GM19467 (cell line): Measurements from ENCODE around the gene CCR9.

Experiments
- ATAC-seq: cut with Tn5 transposase; IDR thresholded peaks from one replicate; pipeline ENCODE4 v1.9.1; 2021; ENCODE audit warnings: mild to moderate bottlenecking, moderate library complexity; ENCODE audit not compliant: unreplicated experiment

CCR9 gene

DNA sequence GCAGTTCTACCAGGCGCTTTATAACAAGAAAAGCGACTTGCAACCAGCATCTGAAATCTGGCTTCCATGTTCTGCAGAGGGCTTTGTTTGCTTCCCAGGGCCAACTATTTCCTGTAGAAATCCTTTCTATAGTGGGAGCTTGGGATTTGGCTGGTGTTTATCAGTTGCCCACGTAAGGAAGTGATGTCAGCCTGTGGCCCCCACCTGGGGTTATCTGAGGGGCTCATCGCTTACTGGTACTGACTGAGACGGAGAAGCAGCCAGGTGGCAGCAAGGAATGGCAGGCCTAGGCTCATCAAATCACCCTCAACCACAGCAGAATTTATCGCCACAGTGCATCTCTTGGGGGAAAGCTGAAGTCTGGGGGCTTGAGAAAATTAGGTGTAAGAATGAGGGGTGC lies 14.6 kb upstream of the CCR9 start:
- ATAC-seq: no peak

- ATAC-seq: no peak
Observed at GRCh38 chr3:45872569-45872968, 13.8 kb upstream of the CCR9 start.

DNA sequence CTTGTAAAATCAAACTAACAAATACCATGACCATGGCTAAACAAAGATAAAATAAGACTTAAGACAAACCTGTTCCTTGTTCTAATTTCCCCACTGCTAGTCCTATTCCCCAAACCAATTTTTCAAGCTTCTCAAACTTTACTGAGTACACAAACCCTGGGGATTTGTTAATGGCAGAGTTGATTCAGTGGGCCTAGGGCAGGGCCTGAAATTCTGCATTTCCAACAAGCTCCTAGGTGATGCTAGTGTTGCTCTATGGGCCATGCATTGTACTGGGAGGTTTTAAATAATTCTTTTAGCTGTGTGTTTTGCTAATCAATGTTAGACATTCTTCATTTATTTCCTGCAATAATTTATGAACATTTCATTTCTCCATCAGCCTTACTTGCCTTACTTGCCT lies 13.3 kb upstream of the CCR9 start:
- ATAC-seq: no peak

- no peak for ATAC-seq
Observed at GRCh38 chr3:45873638-45874037, 12.7 kb upstream of the CCR9 start.

DNA sequence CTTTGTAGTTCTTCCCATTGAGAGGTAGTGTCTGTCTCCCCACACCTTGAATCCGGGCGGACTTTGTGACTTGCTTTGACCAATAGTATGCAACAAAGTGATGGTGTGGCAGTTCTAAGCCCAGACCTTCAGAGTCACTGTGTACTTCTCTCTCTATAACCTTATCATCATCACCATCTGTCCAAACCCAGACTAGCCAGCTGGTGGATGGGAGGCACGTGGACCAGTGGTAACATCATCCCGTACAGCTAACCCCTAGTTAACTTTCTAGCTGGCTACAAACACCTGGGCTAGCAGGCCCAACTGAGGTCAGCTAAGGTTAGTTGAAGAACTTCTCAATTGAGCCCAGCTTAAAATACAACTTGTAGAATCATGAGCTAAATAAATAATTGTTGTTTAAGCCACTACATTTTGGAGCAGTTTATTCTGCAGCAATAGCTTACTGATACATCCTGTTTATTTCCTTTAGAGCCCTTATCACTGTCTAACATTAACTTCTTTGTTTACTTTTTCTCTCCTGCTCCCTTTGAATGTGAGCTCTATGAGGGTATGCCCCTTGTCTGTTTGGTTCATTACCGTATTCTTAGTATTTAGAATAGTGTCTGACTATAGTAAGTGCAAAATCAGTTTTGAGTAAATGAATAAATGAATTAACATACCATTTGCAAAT lies 11.5 kb upstream of the CCR9 start:
- no peak for ATAC-seq

- no peak for ATAC-seq
Observed at GRCh38 chr3:45878124-45878523, 8.2 kb upstream of the CCR9 start.

GRCh38 chr3:45880725-45881077 lies 5.6 kb upstream of the CCR9 start:
- ATAC-seq: no peak

GRCh38 chr3:45881078-45882022 lies 5.0 kb upstream of the CCR9 start:
- ATAC-seq: no peak

DNA sequence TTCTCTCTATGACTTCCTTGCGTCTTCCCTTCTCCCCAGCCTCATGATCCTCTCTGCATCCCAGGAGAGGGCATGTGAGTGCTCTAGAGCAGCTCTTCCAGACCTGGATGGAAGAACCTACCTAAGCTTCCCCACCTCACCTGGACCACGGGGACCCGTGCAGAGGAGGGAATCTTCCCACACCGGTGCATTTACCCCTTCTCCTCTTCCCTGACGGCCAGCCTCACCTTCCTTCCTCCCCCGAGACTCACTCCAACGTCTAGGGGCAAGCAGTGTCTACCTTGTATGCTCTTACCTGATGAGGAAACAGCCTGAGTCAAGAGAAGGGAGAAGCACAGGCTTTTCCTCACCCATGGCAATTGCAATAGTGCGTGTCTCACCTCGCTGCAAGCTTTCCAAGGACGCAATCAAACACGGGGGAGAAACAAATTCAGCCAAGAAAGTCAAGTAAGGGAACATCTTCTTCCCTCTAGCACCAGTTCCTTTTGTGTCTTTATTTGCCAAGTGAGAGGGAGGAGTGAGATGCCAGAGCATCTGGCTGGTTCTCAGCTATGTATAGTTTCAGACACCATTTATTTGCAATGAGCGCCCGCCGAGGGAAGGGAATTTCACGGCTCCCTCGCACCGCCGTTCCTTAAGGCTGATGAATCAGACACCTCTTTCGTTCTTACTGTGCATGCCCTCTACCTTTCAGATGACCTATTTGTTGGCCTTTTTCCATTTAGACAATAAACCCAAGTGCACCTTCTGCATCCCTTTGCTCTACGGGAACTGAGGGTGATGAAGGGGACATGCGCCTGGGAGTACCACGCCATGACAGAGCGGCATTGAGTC lies 1.8 kb upstream of the CCR9 start:
- no peak for ATAC-seq

DNA sequence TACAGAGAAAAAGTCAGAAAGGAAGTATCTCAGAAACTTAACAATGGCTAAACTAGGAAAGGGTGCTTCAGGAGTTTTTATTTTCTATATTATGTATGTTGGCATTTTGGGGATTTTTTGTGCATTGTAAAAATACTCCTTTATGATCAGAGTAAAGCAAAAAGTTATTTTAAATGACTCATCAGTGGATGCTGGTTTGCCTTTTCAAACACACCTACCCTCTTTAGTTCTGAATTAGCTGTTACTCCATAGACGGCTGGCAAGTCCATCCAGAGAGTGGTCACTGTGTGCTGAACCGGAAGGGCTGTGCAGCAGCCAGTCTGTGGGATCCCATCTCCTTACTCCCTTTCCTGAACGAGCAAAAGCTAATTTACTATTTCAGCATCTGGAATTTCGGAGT lies 942 bp downstream of the CCR9 start:
- no peak for ATAC-seq

- ATAC-seq: no peak
Observed at GRCh38 chr3:45887759-45888511, 1.6 kb downstream of the CCR9 start.

DNA sequence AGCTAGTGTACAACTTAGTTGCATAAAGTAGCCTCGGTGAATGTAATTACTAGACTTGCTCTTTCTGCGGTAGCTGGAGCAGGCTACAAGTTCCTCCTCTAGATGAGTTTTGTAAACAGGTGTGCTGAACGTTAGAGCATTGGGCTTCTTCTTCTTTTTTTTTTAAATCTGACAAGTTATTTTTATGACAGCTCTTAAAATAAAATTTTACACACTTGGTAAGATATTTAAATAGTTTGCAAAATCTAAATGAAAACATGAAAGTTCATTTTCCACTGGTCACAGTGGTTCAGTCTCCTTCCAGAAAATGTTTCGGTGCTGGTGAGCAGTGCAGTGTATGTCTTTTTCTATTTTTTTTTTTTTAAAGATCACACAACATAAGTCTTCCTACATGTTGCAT lies 3.0 kb downstream of the CCR9 start:
- ATAC-seq: no peak

DNA sequence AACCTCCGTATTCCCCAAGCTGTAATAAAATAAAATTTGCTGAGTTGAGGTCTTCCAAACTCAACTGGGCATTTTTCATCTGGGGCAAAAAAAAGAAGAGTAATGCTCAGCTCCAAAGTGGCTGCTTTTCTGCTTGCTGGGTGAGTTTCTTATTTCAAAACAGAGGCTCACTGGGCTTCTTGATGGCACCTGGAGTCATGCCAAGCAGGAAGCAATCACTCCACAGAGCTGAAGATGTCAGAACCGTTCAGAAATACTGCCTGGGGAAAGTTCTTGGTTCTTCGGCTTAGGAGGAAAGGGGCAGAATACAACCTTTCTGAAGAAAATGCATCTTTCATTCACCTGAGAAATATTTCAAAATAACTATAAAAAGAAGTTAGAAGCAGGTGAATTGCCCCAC lies 4.1 kb downstream of the CCR9 start:
- no peak for ATAC-seq

DNA sequence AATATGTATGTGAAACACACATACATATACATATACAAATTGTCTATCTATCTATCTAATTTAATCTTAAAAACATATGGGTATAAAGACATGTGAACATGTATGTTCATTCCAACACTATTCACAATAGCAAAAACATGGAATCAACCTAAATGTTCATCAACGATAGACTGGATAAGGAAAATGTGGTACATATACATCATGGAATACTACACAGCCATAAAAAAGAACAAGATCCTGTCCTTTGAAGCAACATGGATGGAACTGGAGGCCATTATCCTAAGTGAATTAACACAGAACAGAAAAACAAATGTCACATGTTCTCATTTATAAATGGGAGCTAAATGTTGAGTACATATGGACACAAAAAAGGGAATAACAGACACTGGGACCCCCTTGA lies 5.8 kb downstream of the CCR9 start:
- no peak for ATAC-seq

DNA sequence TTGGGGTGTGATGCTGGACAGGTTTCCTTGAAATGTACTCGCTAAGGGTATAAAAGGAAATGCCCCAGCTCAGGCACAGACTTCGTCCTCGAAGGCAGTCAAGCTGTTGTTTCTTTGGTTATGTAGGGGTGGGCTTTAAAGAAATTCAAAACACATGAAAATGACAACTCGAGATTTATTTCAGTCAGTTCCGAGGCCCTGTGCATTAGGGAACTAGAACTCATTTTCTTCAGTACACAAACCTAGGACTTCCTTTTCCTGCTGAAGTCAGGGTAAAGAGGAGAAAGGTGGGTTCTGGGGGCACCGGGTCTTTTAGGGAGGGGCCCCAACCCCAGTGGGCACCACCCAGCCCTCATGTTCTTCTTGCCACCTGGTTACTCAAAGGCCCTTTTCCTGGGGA lies 7.7 kb downstream of the CCR9 start:
- ATAC-seq: no peak

DNA sequence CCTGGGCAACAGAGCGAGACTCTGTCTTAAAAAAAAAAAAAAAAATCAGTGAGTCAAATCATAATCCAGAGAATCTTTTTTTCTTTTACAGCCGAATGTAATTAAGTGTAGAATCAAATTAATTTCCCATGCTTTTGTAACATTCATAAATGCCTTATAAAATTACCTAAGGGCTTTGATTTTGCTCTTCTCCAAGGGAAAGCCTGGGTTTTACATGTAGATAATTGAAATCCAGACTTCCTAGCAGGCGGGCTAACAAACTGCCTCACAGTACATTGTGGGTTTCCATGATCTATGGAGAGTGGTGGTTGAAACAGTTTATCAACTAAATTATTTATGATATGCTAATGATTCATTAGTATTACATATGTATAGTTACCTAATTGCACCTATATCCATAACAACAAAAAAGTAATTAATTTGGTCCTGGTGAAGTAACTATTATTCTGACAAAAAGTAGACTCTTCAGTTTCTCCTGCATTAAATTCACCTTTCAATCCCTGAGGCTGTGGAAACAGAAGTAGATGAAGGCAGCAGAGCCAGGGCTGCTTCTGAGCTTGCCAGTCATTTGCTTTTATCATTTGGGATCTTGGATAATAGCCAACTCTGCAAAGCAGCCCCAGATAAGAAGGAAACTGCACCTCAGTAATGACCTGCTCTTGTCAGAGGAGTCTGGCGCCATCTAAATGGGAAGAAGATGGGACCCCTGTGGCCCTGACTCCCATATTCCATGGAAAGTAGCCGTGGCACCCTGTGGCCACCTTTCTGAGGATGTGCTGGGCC lies 9.5 kb downstream of the CCR9 start:
- ATAC-seq: no peak

- no peak for ATAC-seq
Observed at GRCh38 chr3:45896956-45897355, 10.6 kb downstream of the CCR9 start.

GRCh38 chr3:45904931-45905330 lies 18.6 kb downstream of the CCR9 start:
- ATAC-seq: no peak

DNA sequence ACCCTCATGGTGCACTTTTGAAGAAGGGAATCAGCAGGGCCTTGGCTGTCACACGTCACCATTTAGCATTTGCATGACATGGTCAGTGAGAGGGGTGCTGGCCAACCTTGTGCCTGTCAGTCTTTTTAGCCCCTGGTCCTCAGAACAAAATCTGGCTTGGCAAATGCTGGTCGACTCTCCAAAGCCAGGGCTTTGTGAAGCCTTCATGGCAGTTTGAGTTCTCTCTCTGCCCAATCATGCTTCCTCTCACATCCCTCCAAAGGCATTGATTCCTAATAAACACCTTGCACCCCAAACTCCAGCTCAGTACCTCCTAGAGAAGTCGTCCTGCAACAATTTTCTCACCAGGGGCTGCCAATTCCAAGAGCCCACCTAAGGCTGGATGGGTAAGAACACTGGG lies 19.4 kb downstream of the CCR9 start:
- no peak for ATAC-seq
